Kidney (tissue), 14 donors: ENCODE results near the gene LEFTY1. TPM values are rescaled to one million over a fixed set of nuclear protein-coding genes. Genes with fewer than 3 reads are reported as not detected.
A peak's percentile ranks its signal among the peaks of the same experiment; 100 is the strongest.
"Not testable (repeated sequence)": the region's sequence is repeated elsewhere in the genome, so short reads cannot be mapped to it uniquely, and the experiment has no call there.

Experiments used
- DNase-seq, 5 donors: peaks; one replicate each; pipeline ENCODE4 v3.0.0-alpha.2; 2013 to 2020
- FAIRE-seq: peaks from 2 replicates; lab custom pipeline; 2012; peaks lifted over from hg19 to GRCh38; lab: Jason Lieb, UNC
- H3K27ac ChIP-seq, 2 donors: one replicate each; pipeline ENCODE4 v1.7.0; 2013; ENCODE audit warnings: low read depth in 2 of 2, low read length in 2 of 2, inconsistent platforms in 1 of 2
- H3K27me3 ChIP-seq: one replicate; pipeline ENCODE4 v1.7.1; 2013; ENCODE audit warnings: low read length, inconsistent platforms; ENCODE audit not compliant: control insufficient read depth, insufficient read depth
- H3K36me3 ChIP-seq, 3 donors: one replicate each; pipeline versions ENCODE4 v1.7.0 to v1.7.1; 2013; ENCODE audit warnings: low read length in 3 of 3, control low read depth in 1 of 3, inconsistent platforms in 1 of 3; ENCODE audit not compliant: insufficient read depth in 3 of 3, control insufficient read depth in 2 of 3
- H3K4me1 ChIP-seq, 3 donors: one replicate each; pipeline versions ENCODE4 v1.7.0 to v1.7.1; 2013; ENCODE audit warnings: low read length in 3 of 3, inconsistent platforms in 1 of 3, low read depth in 1 of 3; ENCODE audit not compliant: control insufficient read depth in 2 of 3, insufficient read depth in 2 of 3
- H3K4me3 ChIP-seq, 3 donors: one replicate each; pipeline versions ENCODE4 v1.7.0 to v1.8.1; 2013; ENCODE audit warnings: low read length in 3 of 3, control low read depth in 1 of 3, inconsistent platforms in 1 of 3
- H3K9ac ChIP-seq, 3 donors: one replicate each; pipeline versions ENCODE4 v1.7.0 to v1.7.1; 2013; ENCODE audit warnings: low read length in 3 of 3, control low read depth in 1 of 3, inconsistent platforms in 1 of 3
- H3K9me3 ChIP-seq, 3 donors: one replicate each; pipeline versions ENCODE4 v1.7.0 to v1.7.1; 2013; ENCODE audit warnings: low read length in 3 of 3, control low read depth in 1 of 3, inconsistent platforms in 1 of 3; ENCODE audit not compliant: control insufficient read depth in 2 of 3, insufficient read depth in 1 of 3
- intact Hi-C: fragments of 100-400 bp; cut with DNase I; formaldehyde crosslinking; loops from one replicate; pipeline ENCODE4 v1.11.1; 2022
- microRNA-seq: library from miRNA; unstranded; fragments of <30 nt; microRNA quantifications from one replicate; pipeline ENCODE4 v1.2.0, GENCODE V29; 2020
- polyA plus RNA-seq: library from polyadenylated mRNA; stranded (reverse); fragments of 350-450 nt; fragmentation: Illumina TruSeq; extraction: RNeasy Lipid Tissue Mini Kit (QIAGEN cat#74804); gene quantifications from one replicate; pipeline ENCODE4 v1.2.3, GENCODE V29; 2014; ENCODE audit warnings: low read depth, low replicate concordance; ENCODE audit not compliant: insufficient read depth
- total RNA-seq: library from RNA; stranded (reverse); fragmentation: NEBNext Ultra II Directional; extraction: Animal tissue kit (Norgen Biotek cat#: 25700); gene quantifications from one replicate; pipeline ENCODE4 v1.2.1, GENCODE V29; 2021
- TF ChIP-seq, protein P1 (sequence below): IDR thresholded peaks from 3 replicates; pipeline ENCODE4 v1.5.1; 2012; ENCODE audit warnings: mild to moderate bottlenecking, moderate library complexity, borderline replicate concordance; ENCODE audit not compliant: insufficient read depth; ENCODE audit errors: extremely low read depth
- donor health status: control.
- donor health status: control.
- donor health status: control.
- donor health status: control.
- donor health status: control.
- donor health status: DM: yes; HTN: yes; CAD: no.
- donor health status: Normal renal cell carcinoma (clear cell type).

LEFTY1 gene
- total and polyA plus RNA-seq, 2 donors from 2014 or later: 0.41 to 8.6 TPM

DNA sequence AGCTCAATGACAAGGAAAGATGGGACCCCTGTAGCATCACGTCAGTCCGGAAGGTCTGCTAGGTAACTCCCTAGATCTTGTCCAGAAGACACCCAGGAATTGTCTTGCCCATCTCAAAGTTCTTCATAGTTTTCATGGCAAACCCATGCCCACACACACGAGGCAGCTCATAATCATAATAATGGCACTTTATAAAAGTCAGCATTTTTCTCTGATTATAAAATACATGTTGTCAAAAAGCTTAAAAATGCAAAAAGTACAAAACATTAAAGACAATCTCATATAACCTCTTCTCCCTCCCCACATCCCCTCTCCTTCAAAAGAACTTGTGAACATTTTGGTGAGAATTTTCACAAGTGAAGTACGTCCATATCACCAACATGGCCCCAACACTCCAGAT, 48.2 kb downstream of the LEFTY1 start:
- peaks cover 0 to 38% (median 4%) of the 10 kb centered on the region in 3 donors for H3K36me3 ChIP-seq
- no peak overlapping the region for H3K9ac ChIP-seq
- TF ChIP-seq, protein P1, sequence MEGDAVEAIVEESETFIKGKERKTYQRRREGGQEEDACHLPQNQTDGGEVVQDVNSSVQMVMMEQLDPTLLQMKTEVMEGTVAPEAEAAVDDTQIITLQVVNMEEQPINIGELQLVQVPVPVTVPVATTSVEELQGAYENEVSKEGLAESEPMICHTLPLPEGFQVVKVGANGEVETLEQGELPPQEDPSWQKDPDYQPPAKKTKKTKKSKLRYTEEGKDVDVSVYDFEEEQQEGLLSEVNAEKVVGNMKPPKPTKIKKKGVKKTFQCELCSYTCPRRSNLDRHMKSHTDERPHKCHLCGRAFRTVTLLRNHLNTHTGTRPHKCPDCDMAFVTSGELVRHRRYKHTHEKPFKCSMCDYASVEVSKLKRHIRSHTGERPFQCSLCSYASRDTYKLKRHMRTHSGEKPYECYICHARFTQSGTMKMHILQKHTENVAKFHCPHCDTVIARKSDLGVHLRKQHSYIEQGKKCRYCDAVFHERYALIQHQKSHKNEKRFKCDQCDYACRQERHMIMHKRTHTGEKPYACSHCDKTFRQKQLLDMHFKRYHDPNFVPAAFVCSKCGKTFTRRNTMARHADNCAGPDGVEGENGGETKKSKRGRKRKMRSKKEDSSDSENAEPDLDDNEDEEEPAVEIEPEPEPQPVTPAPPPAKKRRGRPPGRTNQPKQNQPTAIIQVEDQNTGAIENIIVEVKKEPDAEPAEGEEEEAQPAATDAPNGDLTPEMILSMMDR: no peak
- no peaks in the 10 kb centered on the region for H3K4me1 ChIP-seq
- FAIRE-seq: no peak
- H3K4me3 ChIP-seq: no peak overlapping the region
- H3K9me3 ChIP-seq: no peaks in the 10 kb centered on the region
- intact Hi-C loops: no loop called here
- H3K27ac ChIP-seq: no peak overlapping the region
- H3K27me3 ChIP-seq: no peaks in the 10 kb centered on the region
- DNase-seq: no peak

DNA sequence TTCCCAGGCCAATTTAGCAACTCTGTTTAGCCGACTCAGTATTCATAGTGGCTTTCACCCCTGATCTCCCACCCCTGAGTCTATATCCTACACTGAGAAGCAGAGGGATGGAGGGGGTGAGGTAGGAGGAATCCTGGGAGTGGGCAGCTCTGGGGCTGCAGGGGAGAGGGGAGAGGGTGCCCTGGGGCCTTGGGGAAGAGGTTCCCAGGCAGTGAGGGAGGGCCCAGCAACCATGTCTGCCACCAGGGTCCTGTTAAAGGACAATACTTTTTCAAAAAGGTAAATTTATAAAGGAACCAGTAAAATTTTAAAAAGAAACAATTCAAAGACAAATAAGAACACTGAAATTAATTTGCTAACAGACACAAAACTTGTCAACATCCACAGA, 48.7 kb downstream of the LEFTY1 start:
- TF ChIP-seq, protein P1: no peak
- Histone ChIP-seq H3K4me1 (no peaks in the 10 kb centered on the region), H3K9me3 (no peaks in the 10 kb centered on the region), H3K4me3 (no peak overlapping the region), H3K27me3 (no peaks in the 10 kb centered on the region), H3K27ac (no peak overlapping the region), H3K36me3 (peaks cover 0 to 38% (median 4%) of the 10 kb centered on the region in 3 donors), H3K9ac (no peak overlapping the region)
- no peak for FAIRE-seq
- intact Hi-C loops: no loop called here
- DNase-seq: peak in 1 of 5 donors; percentile 41

DNA sequence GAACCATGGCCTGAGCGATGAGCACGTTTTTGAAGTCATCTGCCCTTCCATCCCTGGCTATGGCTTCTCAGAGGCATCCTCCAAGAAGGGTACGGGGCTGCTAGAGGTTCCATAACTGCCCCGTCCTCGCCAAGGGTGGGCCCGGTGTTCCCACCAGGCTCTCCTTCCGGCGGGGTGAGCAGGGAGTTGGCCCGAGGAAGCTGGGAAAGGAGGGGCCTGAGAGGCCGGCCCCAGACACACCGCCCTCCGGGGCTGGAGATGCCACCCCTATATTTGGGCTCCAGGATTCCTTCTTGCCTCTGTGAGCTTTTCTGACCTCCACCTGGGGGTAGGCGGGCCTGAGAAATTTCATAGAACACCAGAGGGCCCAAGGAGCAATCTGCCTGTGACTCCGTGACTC, 50.2 kb downstream of the LEFTY1 start:
- intact Hi-C loops: no loop called here
- Histone ChIP-seq H3K4me3 (no peak overlapping the region), H3K9ac (no peak overlapping the region), H3K27ac (no peak overlapping the region), H3K4me1 (no peaks in the 10 kb centered on the region), H3K9me3 (no peaks in the 10 kb centered on the region), H3K27me3 (no peaks in the 10 kb centered on the region), H3K36me3 (peaks cover 0 to 35% (median 4%) of the 10 kb centered on the region in 3 donors)
- no peak for FAIRE-seq
- TF ChIP-seq, protein P1: no peak
- no peak for DNase-seq

DNA sequence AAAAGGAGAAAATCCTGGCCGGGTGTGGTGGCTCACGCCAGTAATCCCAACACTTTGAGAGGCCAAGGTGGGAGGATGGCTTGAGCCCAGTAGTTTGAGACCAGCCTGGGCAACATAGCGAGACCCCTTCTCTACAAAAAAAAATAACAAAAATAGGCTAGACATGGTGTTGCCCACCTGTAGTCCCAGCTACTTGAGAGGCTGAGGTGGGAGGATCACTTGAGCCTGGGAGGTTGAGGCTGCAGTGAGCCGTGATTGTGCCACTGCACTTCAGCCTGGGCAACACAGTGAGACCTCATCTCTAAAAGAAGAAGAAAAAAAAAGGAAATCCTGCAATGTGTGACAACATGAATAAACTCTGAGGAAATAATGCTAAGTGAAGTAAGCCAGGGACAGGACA, 52.6 kb downstream of the LEFTY1 start:
- H3K9me3 ChIP-seq, intact Hi-C loops, H3K27me3 ChIP-seq, H3K9ac ChIP-seq, H3K4me3 ChIP-seq, FAIRE-seq, H3K4me1 ChIP-seq, DNase-seq, H3K27ac ChIP-seq: not testable (repeated sequence)
- H3K36me3 ChIP-seq: peaks cover 3 to 41% (median 12%) of the 10 kb centered on the region in 3 donors

Small RNA genes lying within 50 kb of the gene (microRNA-seq; reads per million reads assigned to microRNA genes)
- gene MIR6741: not detected

Other genes starting within 250 kb of the LEFTY1 start
- gene ENAH, start 236.0 kb downstream of the LEFTY1 start, total RNA-seq: 42.3 TPM
- 6.2 TPM for gene ENAH, start 236.0 kb downstream of the LEFTY1 start, polyA plus RNA-seq
- 199 TPM for gene SRP9, start 111.3 kb downstream of the LEFTY1 start, total RNA-seq
- gene SRP9, start 111.3 kb downstream of the LEFTY1 start, polyA plus RNA-seq: 307 TPM
- 78.6 TPM for gene EPHX1, start 79.0 kb downstream of the LEFTY1 start, total RNA-seq
- 178 TPM for gene EPHX1, start 79.0 kb downstream of the LEFTY1 start, polyA plus RNA-seq
- gene TMEM63A, start 6.8 kb downstream of the LEFTY1 start, total RNA-seq: 159 TPM
- gene TMEM63A, start 6.8 kb downstream of the LEFTY1 start, polyA plus RNA-seq: 25.5 TPM
- gene PYCR2, start 35.1 kb upstream of the LEFTY1 start, total RNA-seq: 79.3 TPM
- 72.4 TPM for gene PYCR2, start 35.1 kb upstream of the LEFTY1 start, polyA plus RNA-seq
- 0.13 TPM for gene LEFTY2, start 52.1 kb upstream of the LEFTY1 start, total RNA-seq
- 0.28 TPM for gene LEFTY2, start 52.1 kb upstream of the LEFTY1 start, polyA plus RNA-seq
- gene SDE2, start 110.2 kb upstream of the LEFTY1 start, total RNA-seq: 19.2 TPM
- gene SDE2, start 110.2 kb upstream of the LEFTY1 start, polyA plus RNA-seq: 3.4 TPM
- 524 TPM for gene H3-3A, start 173.6 kb upstream of the LEFTY1 start, total RNA-seq
- 404 TPM for gene H3-3A, start 173.6 kb upstream of the LEFTY1 start, polyA plus RNA-seq